Measurements from ENCODE around the gene CARD14.
"Not testable (repeated sequence)": the region's sequence is repeated elsewhere in the genome, so short reads cannot be mapped to it uniquely, and the experiment has no call there.

Gene CARD14

GRCh38 chr17:80228477-80228876 is 58.6 kb downstream of the CARD14 start:
- no peak for DNase-seq

- no peak for DNase-seq
These were observed 59.2 kb downstream of the CARD14 start for GRCh38 chr17:80229011-80229410.

- DNase-seq = no peak
These were observed 62.6 kb downstream of the CARD14 start for GRCh38 chr17:80232438-80232837.

GRCh38 chr17:80233202-80233601 is 63.4 kb downstream of the CARD14 start:
- no peak for DNase-seq

- no peak for DNase-seq
These were observed 67.1 kb downstream of the CARD14 start for GRCh38 chr17:80236911-80237310.

GRCh38 chr17:80237386-80237785 is 67.6 kb downstream of the CARD14 start:
- DNase-seq = peak; percentile 71

GRCh38 chr17:80242505-80242904 is 72.7 kb downstream of the CARD14 start:
- no peak for DNase-seq

GRCh38 chr17:80243526-80244433 is 74.0 kb downstream of the CARD14 start:
- DNase-seq = no peak

- DNase-seq = not testable (repeated sequence)
These were observed 74.6 kb downstream of the CARD14 start for GRCh38 chr17:80244448-80244847.

GRCh38 chr17:80244871-80245509 is 75.2 kb downstream of the CARD14 start:
- DNase-seq = no peak

GRCh38 chr17:80245566-80246265 is 75.9 kb downstream of the CARD14 start:
- DNase-seq = no peak

- no peak for DNase-seq
These were observed 76.4 kb downstream of the CARD14 start for GRCh38 chr17:80246266-80246681.

- no peak for DNase-seq
These were observed 76.9 kb downstream of the CARD14 start for GRCh38 chr17:80246726-80247125.

GRCh38 chr17:80247561-80247960 is 77.7 kb downstream of the CARD14 start:
- DNase-seq = no peak

- DNase-seq = no peak
These were observed 78.4 kb downstream of the CARD14 start for GRCh38 chr17:80248001-80248893.

GRCh38 chr17:80248894-80249710 is 79.3 kb downstream of the CARD14 start:
- DNase-seq = no peak

- no peak for DNase-seq
These were observed 82.1 kb downstream of the CARD14 start for GRCh38 chr17:80251966-80252365.

GRCh38 chr17:80252871-80253270 is 83.0 kb downstream of the CARD14 start:
- DNase-seq = peak; percentile 71

GRCh38 chr17:80253631-80254395 is 84.0 kb downstream of the CARD14 start:
- DNase-seq = no peak

GRCh38 chr17:80254396-80255251 is 84.8 kb downstream of the CARD14 start:
- peak; percentile 69 for DNase-seq
